ENCODE data around the gene KLF17. TPM values are rescaled to one million over a fixed set of nuclear protein-coding genes. Genes with fewer than 3 reads are reported as not detected.

Gene KLF17
- total RNA-seq, 4 donors from 2014 or later: not detected

- no peak for TF ChIP-seq CTCF (IDR thresholded peaks at IDR 0.05; ENCODE audit: low read depth)
These were observed 22.9 kb downstream of the KLF17 start, which contains the start of gene KLF18 for GRCh38 chr1:44141531-44141930. Gene KLF18 (minus strand): TSS chr1:44141631. CDS start chr1:44141631, 0 bp downstream.

GRCh38 chr1:44144962-44145756 lies 26.5 kb downstream of the KLF17 start:
- no peak for TF ChIP-seq CTCF (IDR thresholded peaks at IDR 0.05; ENCODE audit: low read depth)

GRCh38 chr1:44146536-44147361 lies 28.1 kb downstream of the KLF17 start:
- TF ChIP-seq CTCF (IDR thresholded peaks at IDR 0.05; ENCODE audit: low read depth): no peak

- no peak for TF ChIP-seq CTCF (IDR thresholded peaks at IDR 0.05; ENCODE audit: low read depth)
These were observed 29.0 kb downstream of the KLF17 start for GRCh38 chr1:44147582-44147981.

GRCh38 chr1:44151332-44151731 lies 32.7 kb downstream of the KLF17 start:
- no peak for TF ChIP-seq CTCF (IDR thresholded peaks at IDR 0.05; ENCODE audit: low read depth)

- TF ChIP-seq CTCF (IDR thresholded peaks at IDR 0.05; ENCODE audit: low read depth): no peak
These were observed 33.2 kb downstream of the KLF17 start for GRCh38 chr1:44151808-44152207.

- TF ChIP-seq CTCF (IDR thresholded peaks at IDR 0.05; ENCODE audit: low read depth): no peak
These were observed 34.1 kb downstream of the KLF17 start for GRCh38 chr1:44152692-44153091.
